ENCODE results near the gene KLHL29.
A peak's percentile ranks its signal among the peaks of the same experiment; 100 is the strongest.

Gene KLHL29

DNA sequence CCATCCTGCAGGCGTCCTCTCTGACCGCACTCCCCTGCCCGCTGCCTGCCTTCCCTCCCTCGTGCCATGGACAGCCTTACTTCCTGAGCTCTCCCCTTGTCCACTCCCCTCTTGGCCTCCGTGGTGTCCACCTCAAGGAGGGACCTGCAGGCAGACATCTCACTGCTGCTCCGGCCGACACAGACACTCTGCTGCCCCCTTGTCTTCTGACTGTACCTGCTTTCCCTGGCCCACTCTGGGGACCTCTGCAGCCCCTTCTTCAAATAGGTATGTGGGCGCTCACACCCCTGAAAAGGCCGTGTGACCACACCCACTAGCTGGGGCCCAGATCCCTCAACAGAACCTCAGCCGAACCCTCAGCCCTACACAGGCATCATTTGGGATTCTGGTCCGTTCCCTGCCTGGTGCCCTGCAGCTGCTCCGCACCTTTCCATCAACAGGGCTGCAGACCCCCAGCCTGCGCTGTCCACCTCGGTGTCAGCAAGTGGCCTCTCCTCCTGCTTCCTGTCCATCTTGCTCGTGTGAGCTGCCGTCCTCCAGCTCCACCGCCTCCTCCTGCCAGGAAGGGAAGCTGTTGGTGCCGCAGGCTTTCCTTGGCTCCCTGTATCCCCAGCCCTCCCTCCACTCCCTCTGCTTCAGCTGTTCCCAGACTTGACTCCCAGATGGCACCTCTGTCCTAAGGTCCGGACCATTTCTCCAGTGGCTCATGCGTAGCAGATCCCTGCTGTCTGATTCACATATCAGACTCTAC is 94.1 kb downstream of the KLHL29 start:
- TF ChIP-seq TCF12 (IDR thresholded peaks at IDR 0.05; ENCODE audit: low read depth): no peak
- no peak for TF ChIP-seq EP300 (IDR thresholded peaks at IDR 0.05; ENCODE audit: borderline replicate concordance)
- TF ChIP-seq, protein P1, sequence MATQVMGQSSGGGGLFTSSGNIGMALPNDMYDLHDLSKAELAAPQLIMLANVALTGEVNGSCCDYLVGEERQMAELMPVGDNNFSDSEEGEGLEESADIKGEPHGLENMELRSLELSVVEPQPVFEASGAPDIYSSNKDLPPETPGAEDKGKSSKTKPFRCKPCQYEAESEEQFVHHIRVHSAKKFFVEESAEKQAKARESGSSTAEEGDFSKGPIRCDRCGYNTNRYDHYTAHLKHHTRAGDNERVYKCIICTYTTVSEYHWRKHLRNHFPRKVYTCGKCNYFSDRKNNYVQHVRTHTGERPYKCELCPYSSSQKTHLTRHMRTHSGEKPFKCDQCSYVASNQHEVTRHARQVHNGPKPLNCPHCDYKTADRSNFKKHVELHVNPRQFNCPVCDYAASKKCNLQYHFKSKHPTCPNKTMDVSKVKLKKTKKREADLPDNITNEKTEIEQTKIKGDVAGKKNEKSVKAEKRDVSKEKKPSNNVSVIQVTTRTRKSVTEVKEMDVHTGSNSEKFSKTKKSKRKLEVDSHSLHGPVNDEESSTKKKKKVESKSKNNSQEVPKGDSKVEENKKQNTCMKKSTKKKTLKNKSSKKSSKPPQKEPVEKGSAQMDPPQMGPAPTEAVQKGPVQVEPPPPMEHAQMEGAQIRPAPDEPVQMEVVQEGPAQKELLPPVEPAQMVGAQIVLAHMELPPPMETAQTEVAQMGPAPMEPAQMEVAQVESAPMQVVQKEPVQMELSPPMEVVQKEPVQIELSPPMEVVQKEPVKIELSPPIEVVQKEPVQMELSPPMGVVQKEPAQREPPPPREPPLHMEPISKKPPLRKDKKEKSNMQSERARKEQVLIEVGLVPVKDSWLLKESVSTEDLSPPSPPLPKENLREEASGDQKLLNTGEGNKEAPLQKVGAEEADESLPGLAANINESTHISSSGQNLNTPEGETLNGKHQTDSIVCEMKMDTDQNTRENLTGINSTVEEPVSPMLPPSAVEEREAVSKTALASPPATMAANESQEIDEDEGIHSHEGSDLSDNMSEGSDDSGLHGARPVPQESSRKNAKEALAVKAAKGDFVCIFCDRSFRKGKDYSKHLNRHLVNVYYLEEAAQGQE (IDR thresholded peaks at IDR 0.05; ENCODE audit: low read depth): no peak
- TF ChIP-seq TEAD4 (IDR thresholded peaks at IDR 0.05): no peak
- no peak for TF ChIP-seq CREB1 (IDR thresholded peaks at IDR 0.05; ENCODE audit: low read depth)
- TF ChIP-seq, protein P2, sequence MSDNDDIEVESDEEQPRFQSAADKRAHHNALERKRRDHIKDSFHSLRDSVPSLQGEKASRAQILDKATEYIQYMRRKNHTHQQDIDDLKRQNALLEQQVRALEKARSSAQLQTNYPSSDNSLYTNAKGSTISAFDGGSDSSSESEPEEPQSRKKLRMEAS (IDR thresholded peaks at IDR 0.05): no peak
- TF ChIP-seq RAD21 (IDR thresholded peaks at IDR 0.05; ENCODE audit: low read depth): no peak
- no peak for TF ChIP-seq TAF1 (IDR thresholded peaks at IDR 0.05; ENCODE audit: low read depth)
- no peak for TF ChIP-seq FOXM1 (IDR thresholded peaks at IDR 0.05; ENCODE audit: borderline replicate concordance, low read depth)
- TF ChIP-seq YY1 (IDR thresholded peaks at IDR 0.05; ENCODE audit: low read depth): no peak
- TF ChIP-seq NFIC (IDR thresholded peaks at IDR 0.05): no peak

DNA sequence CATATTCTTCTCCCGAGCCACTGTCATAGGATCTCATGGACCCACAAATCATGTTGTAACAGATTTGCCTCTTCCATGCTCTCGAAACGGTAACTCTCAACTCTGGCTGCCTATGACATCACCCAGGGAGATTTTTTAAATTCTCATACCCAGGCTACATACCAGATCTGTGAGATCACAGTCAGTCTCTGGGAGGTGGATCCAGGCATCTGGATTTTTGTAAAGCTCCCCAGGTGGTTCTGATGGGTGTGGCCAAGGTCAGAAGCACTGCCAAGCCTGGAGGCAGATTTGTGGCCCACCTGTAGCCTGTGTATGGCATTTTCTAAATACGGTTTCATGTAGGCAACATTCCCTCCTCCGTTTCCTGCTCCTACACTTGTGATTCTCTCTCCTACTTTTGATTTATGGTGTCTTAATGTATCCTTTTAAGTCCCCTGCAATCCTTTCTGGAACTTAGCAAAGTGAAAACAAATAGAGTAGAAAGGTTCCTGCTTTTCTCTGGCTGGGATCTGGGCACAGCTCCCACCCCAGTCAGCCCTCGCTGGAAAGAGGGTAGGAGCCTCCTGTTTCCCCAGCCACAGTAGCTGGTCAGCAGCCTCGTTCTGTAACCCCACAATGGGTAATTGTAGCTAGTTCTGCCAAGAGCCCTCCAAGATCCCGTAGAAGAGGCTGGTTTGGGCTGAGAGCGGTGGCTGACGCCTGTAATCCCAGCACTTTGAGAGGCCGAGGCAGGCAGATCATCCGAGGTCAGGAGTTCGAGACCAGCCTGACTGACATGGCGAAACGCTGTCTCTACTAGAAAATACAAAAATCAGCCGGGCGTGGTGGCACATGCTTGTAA is 96.2 kb downstream of the KLHL29 start:
- TF ChIP-seq, protein P1 (IDR thresholded peaks at IDR 0.05; ENCODE audit: low read depth): no peak
- TF ChIP-seq EP300 (IDR thresholded peaks at IDR 0.05; ENCODE audit: borderline replicate concordance): no peak
- TF ChIP-seq NFIC (IDR thresholded peaks at IDR 0.05): peak; percentile 52
- TF ChIP-seq CEBPB (IDR thresholded peaks at IDR 0.05): 0 out of 2 replicates have a peak, but pooled peaks have one; percentile 2
- no peak for TF ChIP-seq CREB1 (IDR thresholded peaks at IDR 0.05; ENCODE audit: low read depth)
- TF ChIP-seq, protein P2 (IDR thresholded peaks at IDR 0.05): no peak
- peak; percentile 92 for TF ChIP-seq TEAD4 (IDR thresholded peaks at IDR 0.05)
- TF ChIP-seq YY1 (IDR thresholded peaks at IDR 0.05; ENCODE audit: low read depth): 0 out of 2 replicates have a peak, but pooled peaks have one; percentile 12
- TF ChIP-seq USF1 (IDR thresholded peaks at IDR 0.05): no peak
- peak; percentile 77 for TF ChIP-seq TCF12 (IDR thresholded peaks at IDR 0.05; ENCODE audit: low read depth)

- no peak for TF ChIP-seq EGR1 (IDR thresholded peaks at IDR 0.05)
- TF ChIP-seq TEAD4 (IDR thresholded peaks at IDR 0.05): no peak
- no peak for TF ChIP-seq TAF1 (IDR thresholded peaks at IDR 0.05; ENCODE audit: low read depth)
- TF ChIP-seq, protein P1 (IDR thresholded peaks at IDR 0.05; ENCODE audit: low read depth): no peak
- no peak for TF ChIP-seq CREB1 (IDR thresholded peaks at IDR 0.05; ENCODE audit: low read depth)
- no peak for TF ChIP-seq NFIC (IDR thresholded peaks at IDR 0.05)
- TF ChIP-seq, protein P2 (IDR thresholded peaks at IDR 0.05): no peak
- TF ChIP-seq USF1 (IDR thresholded peaks at IDR 0.05): no peak
- TF ChIP-seq RAD21 (IDR thresholded peaks at IDR 0.05; ENCODE audit: low read depth): no peak
- TF ChIP-seq YY1 (IDR thresholded peaks at IDR 0.05; ENCODE audit: low read depth): no peak
- TF ChIP-seq TCF12 (IDR thresholded peaks at IDR 0.05; ENCODE audit: low read depth): no peak
- no peak for TF ChIP-seq FOXM1 (IDR thresholded peaks at IDR 0.05; ENCODE audit: borderline replicate concordance, low read depth)
- TF ChIP-seq CEBPB (IDR thresholded peaks at IDR 0.05): no peak
- no peak for TF ChIP-seq ZBTB7A (IDR thresholded peaks at IDR 0.05; ENCODE audit: low read depth)
- TF ChIP-seq EP300 (IDR thresholded peaks at IDR 0.05; ENCODE audit: borderline replicate concordance): no peak
These were observed 97.2 kb downstream of the KLHL29 start for GRCh38 chr2:23482188-23482587.

Measured in Ishikawa (cell line).